ENCODE data around the gene NRXN3. TPM values are rescaled to one million over a fixed set of nuclear protein-coding genes. Genes with fewer than 3 reads are reported as not detected.

Gene NRXN3
- total and polyA plus RNA-seq, 2 experiments from 2014 or later: 5.7 to 7.1 TPM

DNA sequence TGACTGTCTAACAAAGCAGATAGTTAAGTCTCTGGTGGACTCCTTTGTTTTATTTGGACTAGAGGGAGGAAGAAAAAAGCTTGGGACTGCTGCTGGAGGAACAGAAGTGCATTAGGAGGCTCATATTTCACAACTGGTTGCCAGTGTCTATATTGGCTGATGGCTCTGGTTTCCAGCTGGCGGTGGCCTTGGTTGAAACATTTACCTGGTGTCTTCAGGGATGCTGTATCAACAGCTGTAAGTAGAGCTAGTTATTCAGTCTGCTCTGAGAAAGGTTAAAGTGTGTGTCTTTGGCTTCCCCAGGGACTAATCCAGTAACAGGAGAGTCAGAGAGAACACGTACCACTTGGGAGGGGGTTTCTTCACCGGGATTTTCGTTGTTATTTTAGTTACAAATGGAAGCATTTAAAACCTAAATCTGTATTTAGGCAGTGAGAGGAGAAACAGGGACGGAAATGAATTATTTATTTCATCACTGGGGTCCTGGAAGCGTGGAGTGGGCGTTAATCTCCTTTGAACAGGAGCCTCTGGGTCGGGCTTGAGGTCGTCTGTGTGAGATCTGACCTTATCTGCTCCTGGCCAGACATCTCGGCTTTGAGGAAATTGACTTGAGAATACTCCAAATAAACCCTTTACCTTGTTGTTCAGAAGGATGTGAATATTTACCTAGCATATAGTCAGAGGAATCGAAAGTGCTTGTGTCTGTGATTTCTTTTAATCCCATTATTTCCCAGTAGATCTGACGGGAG, 149.9 kb downstream of the NRXN3 start:
- Histone ChIP-seq H2AFZ (no peak overlapping the region), H3K9me3 (ENCODE audit: low read depth) (no peaks in the 10 kb centered on the region), H3K27ac (no peak overlapping the region), H3K4me3 (no peak overlapping the region), H3K4me1 (ENCODE audit: insufficient read depth) (peaks cover 6% of the 10 kb centered on the region), H3K27me3 (peaks cover 5% of the 10 kb centered on the region), H3K36me3 (replicated peaks; ENCODE audit: insufficient read depth, low read depth) (no peaks in the 10 kb centered on the region), H3K79me2 (no peaks in the 10 kb centered on the region), H3K4me2 (peak overlapping the region; percentile 33), H3K9me2 (replicated peaks; ENCODE audit: insufficient read depth) (no peaks in the 10 kb centered on the region), H4K20me1 (ENCODE audit: insufficient read depth, poor library complexity, severe bottlenecking) (no peaks in the 10 kb centered on the region)
- no peak for DNase-seq (ENCODE audit: low spot score)
- no peak for TF ChIP-seq EZH2phosphoT487 (IDR thresholded peaks at IDR 0.05; ENCODE audit: low read depth, severe bottlenecking, unreplicated experiment)
- no peak for TF ChIP-seq CTCF (IDR thresholded peaks at IDR 0.05; ENCODE audit: poor library complexity)
- TF ChIP-seq EZH2 (IDR thresholded peaks at IDR 0.05; ENCODE audit: borderline replicate concordance): no peak
- WGBS (ENCODE audit: low lambda C conversion rate, missing lambda C conversion rate): 14% methylated on average over 12 of the region's 12 CpGs

GRCh38 chr14:78324353-78324752, 154.2 kb downstream of the NRXN3 start:
- no peaks in the 10 kb centered on the region for H3K36me3 ChIP-seq (replicated peaks; ENCODE audit: insufficient read depth, low read depth)
- H3K4me3 ChIP-seq: no peak overlapping the region
- no peak overlapping the region for H2AFZ ChIP-seq
- WGBS (ENCODE audit: low lambda C conversion rate, missing lambda C conversion rate): 100% methylated on average over 1 of the region's 1 CpG
- no peaks in the 10 kb centered on the region for H3K79me2 ChIP-seq
- no peaks in the 10 kb centered on the region for H3K9me2 ChIP-seq (replicated peaks; ENCODE audit: insufficient read depth)
- H3K9me3 ChIP-seq (ENCODE audit: low read depth): no peaks in the 10 kb centered on the region
- no peak overlapping the region for H3K27ac ChIP-seq
- no peak overlapping the region for H3K4me2 ChIP-seq
- no peak for DNase-seq (ENCODE audit: low spot score)
- peaks cover 6% of the 10 kb centered on the region for H3K4me1 ChIP-seq (ENCODE audit: insufficient read depth)
- peaks cover 5% of the 10 kb centered on the region for H3K27me3 ChIP-seq
- H4K20me1 ChIP-seq (ENCODE audit: insufficient read depth, poor library complexity, severe bottlenecking): no peaks in the 10 kb centered on the region
- TF ChIP-seq EZH2phosphoT487 (IDR thresholded peaks at IDR 0.05; ENCODE audit: low read depth, severe bottlenecking, unreplicated experiment): no peak

- Histone ChIP-seq H4K20me1 (ENCODE audit: insufficient read depth, poor library complexity, severe bottlenecking) (no peaks in the 10 kb centered on the region), H3K27ac (no peak overlapping the region), H2AFZ (no peak overlapping the region), H3K9me3 (ENCODE audit: low read depth) (no peaks in the 10 kb centered on the region), H3K27me3 (no peaks in the 10 kb centered on the region), H3K4me3 (no peak overlapping the region), H3K4me2 (no peak overlapping the region), H3K9me2 (replicated peaks; ENCODE audit: insufficient read depth) (no peaks in the 10 kb centered on the region), H3K36me3 (replicated peaks; ENCODE audit: insufficient read depth, low read depth) (no peaks in the 10 kb centered on the region), H3K79me2 (no peaks in the 10 kb centered on the region), H3K4me1 (ENCODE audit: insufficient read depth) (no peaks in the 10 kb centered on the region)
- 81% methylated on average over 2 of the region's 2 CpGs for WGBS (ENCODE audit: low lambda C conversion rate, missing lambda C conversion rate)
- DNase-seq (ENCODE audit: low spot score): no peak
- TF ChIP-seq CTCF (IDR thresholded peaks at IDR 0.05; ENCODE audit: poor library complexity) (no peak), EZH2phosphoT487 (IDR thresholded peaks at IDR 0.05; ENCODE audit: low read depth, severe bottlenecking, unreplicated experiment) (no peak), EZH2 (IDR thresholded peaks at IDR 0.05; ENCODE audit: borderline replicate concordance) (no peak)
Observed at GRCh38 chr14:78325911-78326310, 155.7 kb downstream of the NRXN3 start.

GRCh38 chr14:78327426-78328221, 157.5 kb downstream of the NRXN3 start:
- DNase-seq (ENCODE audit: low spot score): no peak
- no peak overlapping the region for H2AFZ ChIP-seq
- no peaks in the 10 kb centered on the region for H3K27me3 ChIP-seq
- H3K9me3 ChIP-seq (ENCODE audit: low read depth): no peaks in the 10 kb centered on the region
- no peaks in the 10 kb centered on the region for H3K4me1 ChIP-seq (ENCODE audit: insufficient read depth)
- no peaks in the 10 kb centered on the region for H3K9me2 ChIP-seq (replicated peaks; ENCODE audit: insufficient read depth)
- H3K27ac ChIP-seq: no peak overlapping the region
- TF ChIP-seq CTCF (IDR thresholded peaks at IDR 0.05; ENCODE audit: poor library complexity) (no peak), EZH2 (IDR thresholded peaks at IDR 0.05; ENCODE audit: borderline replicate concordance) (no peak), EZH2phosphoT487 (IDR thresholded peaks at IDR 0.05; ENCODE audit: low read depth, severe bottlenecking, unreplicated experiment) (no peak)
- no peak overlapping the region for H3K4me2 ChIP-seq
- H3K4me3 ChIP-seq: no peak overlapping the region
- no peaks in the 10 kb centered on the region for H3K36me3 ChIP-seq (replicated peaks; ENCODE audit: insufficient read depth, low read depth)
- H3K79me2 ChIP-seq: no peaks in the 10 kb centered on the region
- no peaks in the 10 kb centered on the region for H4K20me1 ChIP-seq (ENCODE audit: insufficient read depth, poor library complexity, severe bottlenecking)
- WGBS (ENCODE audit: low lambda C conversion rate, missing lambda C conversion rate): 80% methylated on average over 7 of the region's 7 CpGs
